Effector memory CD4-positive, alpha-beta T cell (primary cell): ENCODE measurements around the gene RGS9BP.

Experiments used
- DNase-seq, 3 donors: peaks; one replicate each; pipeline ENCODE4 v3.0.0-alpha.2; 2020
- H3K27ac ChIP-seq: 2 replicates; pipeline ENCODE4 v1.7.0; 2013; ENCODE audit warnings: mild to moderate bottlenecking, low read length, moderate library complexity; ENCODE audit not compliant: insufficient read depth, poor library complexity, severe bottlenecking
- H3K27me3 ChIP-seq: replicated peaks from 2 replicates; pipeline ENCODE4 v1.7.0; 2013; ENCODE audit warnings: mild to moderate bottlenecking, low read length; ENCODE audit not compliant: insufficient read depth, control insufficient read depth, poor library complexity, severe bottlenecking
- H3K36me3 ChIP-seq: 2 replicates; pipeline ENCODE4 v1.7.0; 2013; ENCODE audit warnings: mild to moderate bottlenecking, low read length, moderate library complexity; ENCODE audit not compliant: control insufficient read depth, insufficient read depth
- H3K4me1 ChIP-seq: 2 replicates; pipeline ENCODE4 v1.7.0; 2013; ENCODE audit warnings: low read length, mild to moderate bottlenecking; ENCODE audit not compliant: control insufficient read depth, insufficient read depth, poor library complexity, severe bottlenecking
- H3K4me3 ChIP-seq: 2 replicates; pipeline ENCODE4 v1.7.0; 2013; ENCODE audit warnings: low read length, low read depth, mild to moderate bottlenecking; ENCODE audit not compliant: insufficient read depth, poor library complexity, severe bottlenecking
- H3K9me3 ChIP-seq: 2 replicates; pipeline ENCODE4 v1.7.0; 2013; ENCODE audit warnings: mild to moderate bottlenecking, low read length, moderate library complexity; ENCODE audit not compliant: control insufficient read depth
- total RNA-seq, 3 donors: gene quantifications; one replicate each; lab custom pipeline; 2026; lab: John Stamatoyannopoulos, UW

The RGS9BP gene
- total RNA-seq, result 0.52 to 2.1 (median 1.1) reads per million in 3 donors

GRCh38 chr19:32675720-32676185 is at the start of gene RGS9BP:
TSS of gene RGS9BP (plus strand) at chr19:32675848. CDS start at chr19:32676264, 416 bp downstream.
- H3K4me1 ChIP-seq, result peaks cover 15% of the 10 kb centered on the region

GRCh38 chr19:32626969-32627368 is 48.7 kb upstream of the RGS9BP start:
- no peak overlapping the region for H3K27ac ChIP-seq
- no peak for DNase-seq
- H3K4me1 ChIP-seq, result no peaks in the 10 kb centered on the region
- H3K36me3 ChIP-seq, result peaks cover 56% of the 10 kb centered on the region
- H3K4me3 ChIP-seq, result no peak overlapping the region
- H3K9me3 ChIP-seq, result no peaks in the 10 kb centered on the region
- H3K27me3 ChIP-seq, result no peaks in the 10 kb centered on the region

More at GRCh38 chr19:32675720-32676185, at the start of gene RGS9BP:
- Histone ChIP-seq H3K9me3 (no peaks in the 10 kb centered on the region), H3K27me3 (peaks cover 9% of the 10 kb centered on the region), H3K36me3 (no peaks in the 10 kb centered on the region), H3K27ac (peak within 1 kb of the TSS; percentile 67), H3K4me3 (peak within 1 kb of the TSS; percentile 89)
- DNase-seq, result peak; percentile 60 to 70 (median 65)

- DNase-seq, result no peak
- H3K4me3 ChIP-seq, result no peak overlapping the region
- no peaks in the 10 kb centered on the region for H3K27me3 ChIP-seq
- no peaks in the 10 kb centered on the region for H3K4me1 ChIP-seq
- no peaks in the 10 kb centered on the region for H3K9me3 ChIP-seq
- H3K27ac ChIP-seq, result no peak overlapping the region
- peaks cover 51% of the 10 kb centered on the region for H3K36me3 ChIP-seq
Observed at GRCh38 chr19:32627714-32628270, 47.9 kb upstream of the RGS9BP start.

GRCh38 chr19:32630338-32630737 is 45.3 kb upstream of the RGS9BP start:
- no peak overlapping the region for H3K27ac ChIP-seq
- H3K27me3 ChIP-seq, result no peaks in the 10 kb centered on the region
- no peaks in the 10 kb centered on the region for H3K4me1 ChIP-seq
- H3K36me3 ChIP-seq, result peaks cover 42% of the 10 kb centered on the region
- H3K9me3 ChIP-seq, result no peaks in the 10 kb centered on the region
- DNase-seq, result no peak
- H3K4me3 ChIP-seq, result no peak overlapping the region

GRCh38 chr19:32631381-32631780 is 44.3 kb upstream of the RGS9BP start:
- Histone ChIP-seq H3K4me1 (no peaks in the 10 kb centered on the region), H3K9me3 (no peaks in the 10 kb centered on the region), H3K27ac (no peak overlapping the region), H3K27me3 (no peaks in the 10 kb centered on the region), H3K36me3 (peaks cover 38% of the 10 kb centered on the region), H3K4me3 (no peak overlapping the region)
- no peak for DNase-seq

GRCh38 chr19:32637480-32637879 is 38.2 kb upstream of the RGS9BP start:
- no peak for DNase-seq
- H3K27me3 ChIP-seq, result no peaks in the 10 kb centered on the region
- H3K27ac ChIP-seq, result no peak overlapping the region
- H3K4me3 ChIP-seq, result no peak overlapping the region
- H3K9me3 ChIP-seq, result no peaks in the 10 kb centered on the region
- peaks cover under 1% of the 10 kb centered on the region for H3K4me1 ChIP-seq
- H3K36me3 ChIP-seq, result peaks cover 36% of the 10 kb centered on the region

GRCh38 chr19:32638625-32639024 is 37.0 kb upstream of the RGS9BP start:
- DNase-seq, result no peak
- no peaks in the 10 kb centered on the region for H3K27me3 ChIP-seq
- H3K36me3 ChIP-seq, result peaks cover 30% of the 10 kb centered on the region
- peaks cover 12% of the 10 kb centered on the region for H3K4me1 ChIP-seq
- no peaks in the 10 kb centered on the region for H3K9me3 ChIP-seq
- H3K27ac ChIP-seq, result no peak overlapping the region
- no peak overlapping the region for H3K4me3 ChIP-seq

- H3K4me1 ChIP-seq, result peaks cover 12% of the 10 kb centered on the region
- DNase-seq, result peak; percentile 36 to 44 (median 37)
- no peak overlapping the region for H3K27ac ChIP-seq
- H3K36me3 ChIP-seq, result peaks cover 30% of the 10 kb centered on the region
- H3K4me3 ChIP-seq, result no peak overlapping the region
- H3K27me3 ChIP-seq, result no peaks in the 10 kb centered on the region
- H3K9me3 ChIP-seq, result no peaks in the 10 kb centered on the region
Observed at GRCh38 chr19:32642771-32643170, 32.9 kb upstream of the RGS9BP start.

GRCh38 chr19:32646556-32646955 is 29.1 kb upstream of the RGS9BP start:
- Histone ChIP-seq H3K4me1 (peaks cover 12% of the 10 kb centered on the region), H3K9me3 (no peaks in the 10 kb centered on the region), H3K4me3 (no peak overlapping the region), H3K36me3 (peaks cover 21% of the 10 kb centered on the region), H3K27me3 (no peaks in the 10 kb centered on the region), H3K27ac (no peak overlapping the region)
- DNase-seq, result no peak

GRCh38 chr19:32647361-32647760 is 28.3 kb upstream of the RGS9BP start:
- Histone ChIP-seq H3K9me3 (no peaks in the 10 kb centered on the region), H3K27me3 (no peaks in the 10 kb centered on the region), H3K4me1 (peaks cover 12% of the 10 kb centered on the region), H3K4me3 (no peak overlapping the region), H3K36me3 (peaks cover 21% of the 10 kb centered on the region), H3K27ac (no peak overlapping the region)
- DNase-seq, result no peak
